Measurements from ENCODE around the gene STEAP4. TPM values are rescaled to one million over a fixed set of nuclear protein-coding genes. Genes with fewer than 3 reads are reported as not detected.

The STEAP4 gene
- total and polyA plus RNA-seq, 2 experiments from 2014 or later = 0.06 TPM; not detected in 1

DNA sequence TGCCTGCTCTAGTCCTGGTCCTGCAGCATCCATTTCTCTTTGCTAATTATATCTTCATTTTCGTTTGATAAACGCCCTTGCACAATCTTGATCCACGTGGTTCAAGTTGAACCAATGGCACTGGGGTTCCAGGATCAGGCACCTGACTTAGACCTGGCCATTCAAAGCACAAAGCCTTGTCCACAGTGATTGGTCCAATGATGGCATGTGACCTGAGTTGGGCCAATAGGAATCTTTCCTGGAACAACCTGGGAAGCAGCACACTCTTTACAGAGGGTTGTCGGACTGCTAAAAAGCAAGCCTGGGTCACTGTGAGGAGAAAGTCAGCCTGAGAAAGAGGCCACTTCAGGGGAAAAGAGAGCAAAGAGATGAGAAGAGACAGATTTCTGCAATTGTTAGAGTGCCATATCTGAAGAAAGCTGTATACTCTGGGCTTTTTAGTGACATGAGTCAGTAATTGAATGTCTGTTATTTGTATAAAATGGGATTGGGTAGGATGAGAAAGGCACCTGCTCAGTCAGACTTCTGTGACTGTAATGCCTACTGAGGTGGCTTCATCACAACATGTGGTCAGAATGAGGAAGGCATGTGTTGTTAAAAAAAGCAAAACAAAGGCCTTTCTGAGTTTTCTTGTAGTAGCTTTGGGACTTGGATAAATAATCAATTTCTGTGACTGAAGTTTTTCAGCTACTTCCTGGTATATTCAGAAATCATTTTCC is 4.4 kb upstream of the STEAP4 start (continued):
- TF ChIP-seq JUNB (IDR thresholded peaks at IDR 0.05; ENCODE audit: unreplicated experiment) (no peak), STAT1 (IDR thresholded peaks at IDR 0.05; ENCODE audit: unreplicated experiment) (no peak), POLR2AphosphoS5 (IDR thresholded peaks at IDR 0.05; ENCODE audit: low read depth) (no peak), ZNF331 (CRISPR knock-in tag; IDR thresholded peaks at IDR 0.05; ENCODE audit: low read depth) (no peak)
- TF ChIP-seq, protein P1, sequence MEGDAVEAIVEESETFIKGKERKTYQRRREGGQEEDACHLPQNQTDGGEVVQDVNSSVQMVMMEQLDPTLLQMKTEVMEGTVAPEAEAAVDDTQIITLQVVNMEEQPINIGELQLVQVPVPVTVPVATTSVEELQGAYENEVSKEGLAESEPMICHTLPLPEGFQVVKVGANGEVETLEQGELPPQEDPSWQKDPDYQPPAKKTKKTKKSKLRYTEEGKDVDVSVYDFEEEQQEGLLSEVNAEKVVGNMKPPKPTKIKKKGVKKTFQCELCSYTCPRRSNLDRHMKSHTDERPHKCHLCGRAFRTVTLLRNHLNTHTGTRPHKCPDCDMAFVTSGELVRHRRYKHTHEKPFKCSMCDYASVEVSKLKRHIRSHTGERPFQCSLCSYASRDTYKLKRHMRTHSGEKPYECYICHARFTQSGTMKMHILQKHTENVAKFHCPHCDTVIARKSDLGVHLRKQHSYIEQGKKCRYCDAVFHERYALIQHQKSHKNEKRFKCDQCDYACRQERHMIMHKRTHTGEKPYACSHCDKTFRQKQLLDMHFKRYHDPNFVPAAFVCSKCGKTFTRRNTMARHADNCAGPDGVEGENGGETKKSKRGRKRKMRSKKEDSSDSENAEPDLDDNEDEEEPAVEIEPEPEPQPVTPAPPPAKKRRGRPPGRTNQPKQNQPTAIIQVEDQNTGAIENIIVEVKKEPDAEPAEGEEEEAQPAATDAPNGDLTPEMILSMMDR (conservative IDR thresholded peaks at IDR 0.05; ENCODE audit: low read depth in 2 of 2) = no peak

GRCh38 chr7:88309819-88310218 is 3.1 kb upstream of the STEAP4 start:
- H2AFZ ChIP-seq = no peak overlapping the region
- H3K27ac Mint-ChIP-seq = no peak overlapping the region
- ATAC-seq (no peak), DNase-seq (ENCODE audit: low spot score) (no peak)
- peaks cover 13% of the 10 kb centered on the region for H3K4me1 Mint-ChIP-seq
- peaks cover 13% of the 10 kb centered on the region for H3K27me3 Mint-ChIP-seq (ENCODE audit: insufficient read depth, low read depth, poor library complexity)
- no peak overlapping the region for H3K4me3 ChIP-seq
- H3K9me3 Mint-ChIP-seq = no peaks in the 10 kb centered on the region
- H3K4me2 ChIP-seq = no peak overlapping the region
- no peak overlapping the region for H3K27ac ChIP-seq (ENCODE audit: low read depth)
- no peaks in the 10 kb centered on the region for H3F3A ChIP-seq (replicated peaks; ENCODE audit: low read depth)
- H3K79me2 ChIP-seq (replicated peaks; ENCODE audit: insufficient read depth) = no peaks in the 10 kb centered on the region
- H3K9me2 ChIP-seq (ENCODE audit: insufficient read depth) = no peaks in the 10 kb centered on the region
- no peaks in the 10 kb centered on the region for H4K20me1 ChIP-seq (replicated peaks; ENCODE audit: insufficient read depth)
- H3K27me3 ChIP-seq (ENCODE audit: insufficient read depth) = peaks cover 26% of the 10 kb centered on the region
- no peaks in the 10 kb centered on the region for H3K36me3 Mint-ChIP-seq (ENCODE audit: low read depth)
- peaks cover 7% of the 10 kb centered on the region; the same call in 1 of the 2 replicates for H3K4me1 ChIP-seq (ENCODE audit: insufficient read depth)
- H3K36me3 ChIP-seq (ENCODE audit: insufficient read depth) = no peaks in the 10 kb centered on the region
- H3K4me3 Mint-ChIP-seq = no peak overlapping the region
- TF ChIP-seq EZH2phosphoT487 (IDR thresholded peaks at IDR 0.05; ENCODE audit: unreplicated experiment) (no peak), ZNF114 (CRISPR knock-in tag; IDR thresholded peaks at IDR 0.05) (no peak), ZNF331 (CRISPR knock-in tag; IDR thresholded peaks at IDR 0.05; ENCODE audit: low read depth) (no peak), CREB1 (CRISPR knock-in tag; IDR thresholded peaks at IDR 0.05; ENCODE audit: low read depth) (no peak), POLR2AphosphoS5 (IDR thresholded peaks at IDR 0.05; ENCODE audit: low read depth) (no peak), JUNB (IDR thresholded peaks at IDR 0.05; ENCODE audit: unreplicated experiment) (no peak), NANOG (IDR thresholded peaks at IDR 0.05; ENCODE audit: borderline replicate concordance) (no peak)
- TF ChIP-seq, protein P2, sequence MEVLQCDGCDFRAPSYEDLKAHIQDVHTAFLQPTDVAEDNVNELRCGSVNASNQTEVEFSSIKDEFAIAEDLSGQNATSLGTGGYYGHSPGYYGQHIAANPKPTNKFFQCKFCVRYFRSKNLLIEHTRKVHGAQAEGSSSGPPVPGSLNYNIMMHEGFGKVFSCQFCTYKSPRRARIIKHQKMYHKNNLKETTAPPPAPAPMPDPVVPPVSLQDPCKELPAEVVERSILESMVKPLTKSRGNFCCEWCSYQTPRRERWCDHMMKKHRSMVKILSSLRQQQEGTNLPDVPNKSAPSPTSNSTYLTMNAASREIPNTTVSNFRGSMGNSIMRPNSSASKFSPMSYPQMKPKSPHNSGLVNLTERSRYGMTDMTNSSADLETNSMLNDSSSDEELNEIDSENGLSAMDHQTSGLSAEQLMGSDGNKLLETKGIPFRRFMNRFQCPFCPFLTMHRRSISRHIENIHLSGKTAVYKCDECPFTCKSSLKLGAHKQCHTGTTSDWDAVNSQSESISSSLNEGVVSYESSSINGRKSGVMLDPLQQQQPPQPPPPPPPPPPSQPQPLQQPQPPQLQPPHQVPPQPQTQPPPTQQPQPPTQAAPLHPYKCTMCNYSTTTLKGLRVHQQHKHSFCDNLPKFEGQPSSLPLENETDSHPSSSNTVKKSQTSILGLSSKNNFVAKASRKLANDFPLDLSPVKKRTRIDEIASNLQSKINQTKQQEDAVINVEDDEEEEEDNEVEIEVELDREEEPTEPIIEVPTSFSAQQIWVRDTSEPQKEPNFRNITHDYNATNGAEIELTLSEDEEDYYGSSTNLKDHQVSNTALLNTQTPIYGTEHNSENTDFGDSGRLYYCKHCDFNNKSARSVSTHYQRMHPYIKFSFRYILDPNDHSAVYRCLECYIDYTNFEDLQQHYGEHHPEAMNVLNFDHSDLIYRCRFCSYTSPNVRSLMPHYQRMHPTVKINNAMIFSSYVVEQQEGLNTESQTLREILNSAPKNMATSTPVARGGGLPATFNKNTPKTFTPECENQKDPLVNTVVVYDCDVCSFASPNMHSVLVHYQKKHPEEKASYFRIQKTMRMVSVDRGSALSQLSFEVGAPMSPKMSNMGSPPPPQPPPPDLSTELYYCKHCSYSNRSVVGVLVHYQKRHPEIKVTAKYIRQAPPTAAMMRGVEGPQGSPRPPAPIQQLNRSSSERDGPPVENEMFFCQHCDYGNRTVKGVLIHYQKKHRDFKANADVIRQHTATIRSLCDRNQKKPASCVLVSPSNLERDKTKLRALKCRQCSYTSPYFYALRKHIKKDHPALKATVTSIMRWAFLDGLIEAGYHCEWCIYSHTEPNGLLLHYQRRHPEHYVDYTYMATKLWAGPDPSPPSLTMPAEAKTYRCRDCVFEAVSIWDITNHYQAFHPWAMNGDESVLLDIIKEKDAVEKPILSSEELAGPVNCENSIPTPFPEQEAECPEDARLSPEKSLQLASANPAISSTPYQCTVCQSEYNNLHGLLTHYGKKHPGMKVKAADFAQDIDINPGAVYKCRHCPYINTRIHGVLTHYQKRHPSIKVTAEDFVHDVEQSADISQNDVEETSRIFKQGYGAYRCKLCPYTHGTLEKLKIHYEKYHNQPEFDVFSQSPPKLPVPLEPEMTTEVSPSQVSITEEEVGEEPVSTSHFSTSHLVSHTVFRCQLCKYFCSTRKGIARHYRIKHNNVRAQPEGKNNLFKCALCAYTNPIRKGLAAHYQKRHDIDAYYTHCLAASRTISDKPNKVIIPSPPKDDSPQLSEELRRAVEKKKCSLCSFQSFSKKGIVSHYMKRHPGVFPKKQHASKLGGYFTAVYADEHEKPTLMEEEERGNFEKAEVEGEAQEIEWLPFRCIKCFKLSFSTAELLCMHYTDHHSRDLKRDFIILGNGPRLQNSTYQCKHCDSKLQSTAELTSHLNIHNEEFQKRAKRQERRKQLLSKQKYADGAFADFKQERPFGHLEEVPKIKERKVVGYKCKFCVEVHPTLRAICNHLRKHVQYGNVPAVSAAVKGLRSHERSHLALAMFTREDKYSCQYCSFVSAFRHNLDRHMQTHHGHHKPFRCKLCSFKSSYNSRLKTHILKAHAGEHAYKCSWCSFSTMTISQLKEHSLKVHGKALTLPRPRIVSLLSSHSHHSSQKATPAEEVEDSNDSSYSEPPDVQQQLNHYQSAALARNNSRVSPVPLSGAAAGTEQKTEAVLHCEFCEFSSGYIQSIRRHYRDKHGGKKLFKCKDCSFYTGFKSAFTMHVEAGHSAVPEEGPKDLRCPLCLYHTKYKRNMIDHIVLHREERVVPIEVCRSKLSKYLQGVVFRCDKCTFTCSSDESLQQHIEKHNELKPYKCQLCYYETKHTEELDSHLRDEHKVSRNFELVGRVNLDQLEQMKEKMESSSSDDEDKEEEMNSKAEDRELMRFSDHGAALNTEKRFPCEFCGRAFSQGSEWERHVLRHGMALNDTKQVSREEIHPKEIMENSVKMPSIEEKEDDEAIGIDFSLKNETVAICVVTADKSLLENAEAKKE (CRISPR knock-in tag; IDR thresholded peaks at IDR 0.05) = no peak
- TF ChIP-seq, protein P1 (conservative IDR thresholded peaks at IDR 0.05; ENCODE audit: low read depth in 2 of 2) = no peak

All from GM23338 (cell line).